SK-MEL-5 (cell line): Measurements from ENCODE around the gene EML5. TPM values are rescaled to one million over a fixed set of nuclear protein-coding genes. Genes with fewer than 3 reads are reported as not detected.
"Not testable (repeated sequence)": the region's sequence is repeated elsewhere in the genome, so short reads cannot be mapped to it uniquely, and the experiment has no call there.

Source experiments
- DNase-seq: peaks from one replicate; pipeline ENCODE4 v3.0.0-alpha.2; 2016; ENCODE audit warnings: low read depth, low spot score
- in situ Hi-C: cut with HindIII; loops from 2 replicates; pipeline ENCODE4 v1.10.0; 2016; ENCODE audit warnings: low sequenced_read_pairs, high pct_unique_total_duplicates, low pct_unique_long_range_greater_than_20kb
- total RNA-seq: library from RNA; depleted of rRNA; stranded (reverse); fragments of >200 nt; shearing (Covaris generic); gene quantifications from 2 replicates; pipeline ENCODE4 v1.2.3, GENCODE V29; 2014

The EML5 gene
- total RNA-seq, 1 experiment from 2014 or later, result 0.16 TPM

GRCh38 chr14:88818018-88818417 is 25.3 kb upstream of the EML5 start:
- in situ Hi-C loops, result no loop called here
- no peak for DNase-seq

- DNase-seq, result no peak
- in situ Hi-C loops, result no loop called here
These were observed 23.2 kb upstream of the EML5 start for GRCh38 chr14:88815980-88816379.

- in situ Hi-C loops, result no loop called here
- no peak for DNase-seq
These were observed 15.6 kb upstream of the EML5 start for GRCh38 chr14:88808359-88808758.

- in situ Hi-C loops, result no loop called here
- no peak for DNase-seq
These were observed 11.7 kb upstream of the EML5 start for GRCh38 chr14:88804477-88804876.

GRCh38 chr14:88804035-88804434 is 11.3 kb upstream of the EML5 start:
- DNase-seq, result no peak

GRCh38 chr14:88802596-88802995 is 9.8 kb upstream of the EML5 start:
- in situ Hi-C loops, result no loop called here
- DNase-seq, result no peak

More at GRCh38 chr14:88804035-88804434, 11.3 kb upstream of the EML5 start:
- in situ Hi-C loops, result no loop called here

GRCh38 chr14:88799522-88799921 is 6.8 kb upstream of the EML5 start:
- DNase-seq, result no peak
- in situ Hi-C loops, result no loop called here

- in situ Hi-C loops, result no loop called here
- no peak for DNase-seq
These were observed 5.4 kb upstream of the EML5 start for GRCh38 chr14:88798156-88798555.

GRCh38 chr14:88793259-88793625 is 489 bp upstream of the EML5 start:
- no peak for DNase-seq
- in situ Hi-C loops, result no loop called here

GRCh38 chr14:88791629-88792472 is 902 bp downstream of the EML5 start:
- no peak for DNase-seq
- in situ Hi-C loops, result no loop called here

- in situ Hi-C loops, result no loop called here
- DNase-seq, result no peak
These were observed 1.5 kb downstream of the EML5 start for GRCh38 chr14:88791252-88791621.

GRCh38 chr14:88790501-88791251 is 2.1 kb downstream of the EML5 start:
- in situ Hi-C loops, result no loop called here

GRCh38 chr14:88789573-88789972 is 3.2 kb downstream of the EML5 start:
- DNase-seq, in situ Hi-C loops: not testable (repeated sequence)

More at GRCh38 chr14:88790501-88791251, 2.1 kb downstream of the EML5 start:
- DNase-seq, result no peak

GRCh38 chr14:88786715-88787114 is 6.0 kb downstream of the EML5 start:
- in situ Hi-C loops, result no loop called here
- no peak for DNase-seq

GRCh38 chr14:88785911-88786310 is 6.8 kb downstream of the EML5 start:
- in situ Hi-C loops, result no loop called here
- no peak for DNase-seq

GRCh38 chr14:88775532-88775931 is 17.2 kb downstream of the EML5 start:
- no peak for DNase-seq
- in situ Hi-C loops, result no loop called here

- in situ Hi-C loops, result no loop called here
- no peak for DNase-seq
These were observed 22.0 kb downstream of the EML5 start for GRCh38 chr14:88770736-88771135.

GRCh38 chr14:88765130-88765529 is 27.6 kb downstream of the EML5 start:
- no peak for DNase-seq
- in situ Hi-C loops, result no loop called here

- in situ Hi-C loops, result no loop called here
- DNase-seq, result no peak
These were observed 38.9 kb downstream of the EML5 start for GRCh38 chr14:88753873-88754272.
